Left lung (tissue), 10 donors: ENCODE data around the gene POLR1A. TPM values are rescaled to one million over a fixed set of nuclear protein-coding genes. Genes with fewer than 3 reads are reported as not detected.

Experiments
- ATAC-seq: fragments of 200-7000 bp; cut with Tn5 transposase; one replicate; pipeline ENCODE4 v1.9.1; 2020; ENCODE audit warnings: moderate library complexity
- DNase-seq, 4 donors: peaks; one replicate each; pipeline ENCODE4 v3.0.0-alpha.2; 2013 to 2020
- H3K27ac ChIP-seq, 2 donors: fragments of 200-600 bp; sonication (generic) in 1 of 2; one replicate each; pipeline versions ENCODE4 v1.5.0 to v1.8.0; 2020 to 2021
- H3K27me3 ChIP-seq, 2 donors: fragments of 200-600 bp; sonication (generic) in 1 of 2; one replicate each; pipeline versions ENCODE4 v1.5.0 to v1.8.0; 2020 to 2021
- H3K36me3 ChIP-seq, 2 donors: fragments of 200-600 bp; sonication (generic) in 1 of 2; one replicate each; pipeline versions ENCODE4 v1.5.0 to v1.8.0; 2020 to 2021
- H3K4me1 ChIP-seq, 2 donors: fragments of 200-600 bp; one replicate each; pipeline ENCODE4 v1.8.0; 2021
- H3K4me3 ChIP-seq, 2 donors: fragments of 200-600 bp; sonication (generic) in 1 of 2; one replicate each; pipeline versions ENCODE4 v1.5.0 to v1.8.0; 2020 to 2021; ENCODE audit warnings: mild to moderate bottlenecking in 1 of 2
- H3K9me3 ChIP-seq, 2 donors: fragments of 200-600 bp; sonication (generic) in 1 of 2; one replicate each; pipeline versions ENCODE4 v1.5.0 to v1.8.0; 2020 to 2021
- CTCF ChIP-seq, 2 donors: fragments of 200-600 bp; sonication (generic) in 1 of 2; IDR thresholded peaks; one replicate each; pipeline versions ENCODE4 v1.5.0 to v1.8.0; 2021; ENCODE audit warnings: antibody characterized with exemption in 2 of 2
- intact Hi-C, 2 donors: fragments of 100-400 bp; cut with DNase I; formaldehyde crosslinking; loops; one replicate each; pipeline versions ENCODE4 v1.11.2 to v1.14.2; 2022
- polyA plus RNA-seq, 6 donors: library from polyadenylated mRNA; unstranded; fragments of 120-200 nt; gene quantifications; one replicate each; pipeline ENCODE4 v1.2.1, GENCODE V29; 2013; ENCODE audit not compliant: insufficient read length in 6 of 6
- total RNA-seq, 2 donors: library from RNA; stranded (reverse); fragmentation: NEBNext Ultra II Directional; extraction: Animal tissue kit (Norgen Biotek cat#: 25700); gene quantifications; one replicate each; pipeline ENCODE4 v1.2.1, GENCODE V29; 2021
- donor health status: DM: no; HTN: yes; CAD: no.
- donor health status: DM: no; HTN: no; CAD: no.

The POLR1A gene
- total and polyA plus RNA-seq, 8 donors = 18.6 to 34.7 (median 21.9) TPM

GRCh38 chr2:86118130-86118529 lies 12.4 kb upstream of the POLR1A start:
- TF ChIP-seq CTCF (IDR thresholded peaks at IDR 0.05) = no peak
- Histone ChIP-seq H3K4me1 (no peaks in the 10 kb centered on the region), H3K27me3 (no peaks in the 10 kb centered on the region), H3K9me3 (no peaks in the 10 kb centered on the region), H3K27ac (no peak overlapping the region), H3K36me3 (peaks cover 20 to 95% of the 10 kb centered on the region in 2 donors), H3K4me3 (no peak overlapping the region)
- intact Hi-C loops = no loop called here
- no peak for DNase-seq
- ATAC-seq = no peak

- Histone ChIP-seq H3K36me3 (peaks cover 0 to 42% of the 10 kb centered on the region in 2 donors), H3K9me3 (no peaks in the 10 kb centered on the region), H3K4me1 (peaks cover 15 to 44% of the 10 kb centered on the region in 2 donors), H3K27ac (no peak overlapping the region), H3K27me3 (no peaks in the 10 kb centered on the region), H3K4me3 (peak overlapping the region; percentile 91 to 96)
- TF ChIP-seq CTCF (IDR thresholded peaks at IDR 0.05) = no peak
- DNase-seq (no peak), ATAC-seq (no peak)
- intact Hi-C loops = no loop called here
Measured at GRCh38 chr2:86107031-86107430, 1.3 kb upstream of the POLR1A start.

- H3K27me3 ChIP-seq = no peaks in the 10 kb centered on the region
- no peak for TF ChIP-seq CTCF (IDR thresholded peaks at IDR 0.05)
- DNase-seq (peak; percentile 94 to 96 (median 96)), ATAC-seq (peak; percentile 97)
- H3K4me3 ChIP-seq = peak within 1 kb of the TSS; percentile 91 to 96
- intact Hi-C loops = no loop called here
- no peaks in the 10 kb centered on the region for H3K9me3 ChIP-seq
- peak within 1 kb of the TSS; percentile 72 to 82 for H3K27ac ChIP-seq
- peaks cover 0 to 42% of the 10 kb centered on the region in 2 donors for H3K36me3 ChIP-seq
- peaks cover 15 to 44% of the 10 kb centered on the region in 2 donors for H3K4me1 ChIP-seq
Measured at GRCh38 chr2:86105969-86106945, 571 bp upstream of the POLR1A start, which contains the start of gene PTCD3. TSS of gene PTCD3 (plus strand) at chr2:86106235. CDS start at chr2:86106248, 13 bp downstream.

GRCh38 chr2:86102157-86102556 lies 3.5 kb downstream of the POLR1A start:
- no peak for ATAC-seq
- intact Hi-C loops = no loop called here
- TF ChIP-seq CTCF (IDR thresholded peaks at IDR 0.05) = no peak

GRCh38 chr2:86097913-86098312 lies 7.8 kb downstream of the POLR1A start:
- ATAC-seq = no peak
- no peaks in the 10 kb centered on the region for H3K27me3 ChIP-seq
- intact Hi-C loops = no loop called here
- no peak overlapping the region for H3K4me3 ChIP-seq
- peaks cover 0 to 2% of the 10 kb centered on the region in 2 donors for H3K4me1 ChIP-seq
- no peak for DNase-seq
- no peaks in the 10 kb centered on the region for H3K9me3 ChIP-seq
- peaks cover 0 to 88% of the 10 kb centered on the region in 2 donors for H3K36me3 ChIP-seq
- H3K27ac ChIP-seq = no peak overlapping the region
- TF ChIP-seq CTCF (IDR thresholded peaks at IDR 0.05) = no peak

More at GRCh38 chr2:86102157-86102556, 3.5 kb downstream of the POLR1A start:
- no peaks in the 10 kb centered on the region for H3K9me3 ChIP-seq
- no peak overlapping the region for H3K4me3 ChIP-seq
- H3K36me3 ChIP-seq = peaks cover 0 to 52% of the 10 kb centered on the region in 2 donors
- no peak for DNase-seq
- H3K27me3 ChIP-seq = no peaks in the 10 kb centered on the region
- H3K4me1 ChIP-seq = peaks cover 13 to 31% of the 10 kb centered on the region in 2 donors
- no peak overlapping the region for H3K27ac ChIP-seq
